Amniotic stem cell (primary cell): ENCODE measurements around the gene APOBEC3H.

Experiments used
- DNase-seq: peaks from one replicate; lab custom pipeline; 2025; lab: John Stamatoyannopoulos, UW

The APOBEC3H gene

GRCh38 chr22:39135092-39135896 is 38.2 kb downstream of the APOBEC3H start:
- DNase-seq, result no peak

GRCh38 chr22:39136317-39136716 is 39.3 kb downstream of the APOBEC3H start:
- DNase-seq, result no peak

- DNase-seq, result no peak
These were observed 41.4 kb downstream of the APOBEC3H start for GRCh38 chr22:39138357-39138997.

DNA sequence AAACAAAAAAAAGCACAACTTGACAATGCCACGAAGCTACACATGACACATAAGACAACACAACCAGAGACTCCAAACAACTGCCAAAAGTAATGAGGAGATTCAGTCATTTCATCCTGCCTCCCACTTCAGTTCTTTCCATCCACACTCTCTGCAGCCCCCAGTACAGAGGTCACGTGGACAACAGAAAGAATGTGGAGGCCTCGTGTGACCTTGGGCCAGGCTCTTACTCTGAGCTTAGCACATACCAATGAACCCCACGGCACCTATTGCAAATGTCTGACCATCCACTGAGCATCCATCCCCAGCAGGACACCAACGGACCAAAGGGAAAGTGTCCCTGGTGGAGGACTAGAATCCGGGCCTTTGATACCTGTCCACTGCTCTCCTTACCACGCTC is 42.9 kb downstream of the APOBEC3H start:
- DNase-seq, result no peak

GRCh38 chr22:39142088-39142680 is 45.1 kb downstream of the APOBEC3H start:
- no peak for DNase-seq

DNA sequence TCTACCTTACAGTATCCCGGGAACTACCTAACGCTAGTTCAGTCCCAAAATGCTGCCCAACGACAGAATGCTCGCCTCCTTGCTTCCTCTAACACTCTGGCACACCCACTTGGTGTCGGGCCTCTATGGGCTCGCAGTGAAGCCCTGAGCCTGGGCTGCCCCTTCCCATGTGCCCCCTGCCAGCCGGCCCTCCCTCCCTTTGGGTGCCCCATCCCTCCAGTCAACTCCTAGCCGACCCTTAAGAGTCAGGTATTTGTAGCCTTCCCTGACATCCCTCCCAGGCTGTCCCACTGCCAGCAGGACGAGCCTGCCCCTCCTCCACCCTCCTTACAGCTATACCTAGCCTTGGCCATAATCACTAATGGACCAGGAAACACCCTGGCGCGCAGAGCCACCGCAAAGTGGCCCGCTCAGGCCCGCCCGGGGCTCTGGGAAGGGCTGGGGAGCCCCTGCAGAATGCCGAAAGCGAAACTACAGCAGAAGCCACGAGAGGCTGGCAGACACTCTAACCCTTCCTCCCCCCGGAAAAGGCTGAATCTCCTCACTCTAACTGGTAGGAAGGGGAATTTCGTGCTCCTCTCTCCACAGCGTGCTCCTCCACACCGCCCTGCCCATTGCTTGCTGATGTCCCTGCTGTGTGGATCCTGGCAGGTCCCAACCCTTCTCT is 47.2 kb downstream of the APOBEC3H start:
- DNase-seq, result no peak

- DNase-seq, result no peak
These were observed 49.4 kb downstream of the APOBEC3H start for GRCh38 chr22:39146256-39147101.

GRCh38 chr22:39147335-39148025 is 50.4 kb downstream of the APOBEC3H start:
- DNase-seq, result no peak

GRCh38 chr22:39148026-39148726 is 51.1 kb downstream of the APOBEC3H start:
- no peak for DNase-seq

- DNase-seq, result no peak
These were observed 51.9 kb downstream of the APOBEC3H start for GRCh38 chr22:39148727-39149535.

GRCh38 chr22:39149915-39150847 is 53.1 kb downstream of the APOBEC3H start:
- DNase-seq, result no peak

- no peak for DNase-seq
These were observed 53.8 kb downstream of the APOBEC3H start for GRCh38 chr22:39150848-39151215.

DNA sequence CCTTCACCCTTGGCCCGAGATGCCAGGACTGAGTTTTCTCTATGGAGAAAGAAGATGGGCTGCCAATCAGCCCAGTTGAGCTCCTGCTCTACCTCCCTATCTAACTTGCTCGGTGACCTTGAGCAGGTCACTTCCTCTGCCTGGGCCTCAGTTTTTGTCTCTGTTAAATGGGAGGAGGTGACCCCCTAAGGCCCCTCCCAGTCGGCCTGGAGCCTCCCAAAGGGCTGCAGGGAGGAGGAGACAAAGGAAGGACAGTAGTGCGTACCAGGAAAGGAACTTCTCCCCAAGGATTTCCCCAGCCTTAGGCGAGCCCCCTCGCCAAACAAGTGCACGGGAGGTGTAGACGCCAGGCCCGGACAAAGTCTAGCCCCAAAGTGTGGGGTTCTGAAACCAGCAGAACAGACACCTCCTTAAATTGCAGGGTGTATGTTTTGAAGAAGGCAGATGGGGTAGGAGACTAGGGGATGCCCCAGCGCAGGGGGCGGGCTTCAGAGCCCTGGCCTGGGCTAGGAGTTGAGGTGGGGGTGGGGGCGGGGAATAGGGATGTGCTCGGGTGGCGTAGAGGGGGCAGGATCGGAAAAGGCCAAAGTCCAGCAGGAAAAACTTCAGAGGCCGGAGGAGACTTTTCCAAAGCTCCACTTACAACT is 54.4 kb downstream of the APOBEC3H start:
- DNase-seq, result no peak

DNA sequence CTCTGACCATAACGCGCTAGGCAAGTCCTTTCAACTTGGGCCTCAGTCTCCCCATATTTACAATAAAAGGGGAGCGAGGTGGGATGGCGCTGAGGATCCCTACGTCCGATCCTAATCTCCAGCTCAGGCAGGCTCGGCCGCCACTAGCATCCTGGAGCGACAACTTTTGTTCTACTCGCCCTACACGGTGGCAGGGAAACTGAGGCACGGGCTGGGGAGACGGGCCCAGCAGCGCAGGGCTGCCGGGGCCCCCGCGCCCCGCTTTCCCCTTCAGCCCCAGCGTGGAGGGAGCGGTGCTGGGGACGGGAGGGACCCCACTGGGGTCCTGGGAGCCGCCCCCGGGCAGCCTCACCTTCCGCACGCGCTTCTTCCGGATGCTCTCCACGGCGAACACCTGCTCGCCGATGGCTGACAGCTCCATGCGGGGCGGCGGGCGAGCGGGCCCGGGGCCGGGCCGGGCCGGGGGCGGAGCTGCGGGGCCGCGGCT is 55.0 kb downstream of the APOBEC3H start:
- no peak for DNase-seq

DNA sequence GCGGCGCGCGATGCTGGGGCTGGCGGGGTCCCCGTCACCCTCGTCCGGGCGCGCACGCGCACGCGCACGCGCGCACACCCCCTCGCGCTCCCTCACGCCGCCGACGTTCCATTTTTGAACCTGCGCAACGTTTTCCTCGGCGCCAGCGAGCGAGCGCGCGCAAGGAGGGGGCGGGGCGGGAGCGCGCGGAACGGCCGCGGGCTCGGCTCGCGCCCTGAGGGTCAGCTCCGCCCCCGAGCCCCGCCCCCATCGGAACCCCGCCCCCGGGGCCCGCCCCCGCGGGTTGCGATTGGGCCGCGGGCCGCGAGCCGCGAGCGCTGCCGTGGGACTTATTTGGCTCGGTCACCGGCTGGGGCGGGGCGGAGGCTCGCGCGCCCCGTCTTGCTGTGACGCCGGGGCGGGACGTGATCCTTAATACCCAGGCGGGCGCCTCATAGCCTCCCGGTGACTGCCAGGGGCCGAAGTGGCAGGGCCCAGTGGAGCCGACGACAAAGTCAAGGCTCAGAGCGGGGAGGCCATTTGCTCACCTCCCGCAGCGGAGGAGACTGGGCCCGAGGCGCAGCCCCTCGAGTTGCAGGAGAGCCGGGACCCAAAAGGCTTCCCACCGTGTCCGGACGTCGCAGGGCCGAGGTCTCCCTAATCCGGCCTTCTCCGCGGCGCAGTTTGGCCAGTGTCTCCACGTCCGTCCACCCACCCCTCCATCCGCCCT is 55.6 kb downstream of the APOBEC3H start, which contains the start of gene CBX7:
Gene CBX7 (minus strand): TSS at position 170 of the 709 bp plus-strand sequence. CDS start 236 bp downstream, outside the sequence.
- DNase-seq, result peak; percentile 63

- DNase-seq, result no peak
These were observed 56.2 kb downstream of the APOBEC3H start for GRCh38 chr22:39153220-39153717.
